Caco-2 (cell line): Measurements from ENCODE around the gene TRMT2A. TPM values are rescaled to one million over a fixed set of nuclear protein-coding genes. Genes with fewer than 3 reads are reported as not detected.

Experiments
- BruUV-seq: library from RNA; stranded (reverse); fragments of 400-500 nt; replicated peaks from 2 replicates; lab custom pipeline; 2021; lab: Mats Ljungman, UMichigan
- CTCF ChIA-PET: fragments of 300-600 bp; sonication (Branson Sonifier 250); formaldehyde crosslinking; loops from one replicate; lab custom pipeline; 2022; ENCODE audit warnings: antibody characterized with exemption; lab: Charles Lee
- POLR2A ChIA-PET: fragments of 300-600 bp; sonication (Branson Sonifier 250); formaldehyde crosslinking; loops from one replicate; lab custom pipeline; 2022; ENCODE audit warnings: antibody characterized with exemption; lab: Charles Lee
- DNase-seq, 2 experiments: peaks; one replicate each; pipeline versions ENCODE4 v3.0.0 to v3.0.0-alpha.2; 2020 to 2022
- H3K27me3 ChIP-seq: replicated peaks from 2 replicates; pipeline ENCODE4 v1.6.0; 2011; ENCODE audit warnings: low read length; ENCODE audit not compliant: control insufficient read depth, insufficient read depth
- H3K36me3 ChIP-seq: 2 replicates; pipeline ENCODE4 v1.5.1; 2011; ENCODE audit warnings: low read length; ENCODE audit not compliant: control insufficient read depth, insufficient read depth
- H3K4me1 ChIP-seq: fragments of 250-450 bp; sonication (Bioruptor Pico); 2 replicates; pipeline ENCODE4 v1.5.1; 2020; ENCODE audit warnings: mild to moderate bottlenecking
- H3K4me3 ChIP-seq: 2 replicates; pipeline ENCODE4 v1.5.1; 2011; ENCODE audit warnings: low read depth, mild to moderate bottlenecking, control low read depth, low read length
- H3K9me3 ChIP-seq: fragments of 250-450 bp; sonication (Bioruptor Pico); 2 replicates; pipeline ENCODE4 v1.5.1; 2020; ENCODE audit warnings: mild to moderate bottlenecking, moderate library complexity
- H3K27ac Mint-ChIP-seq: one replicate; pipeline ENCODE4 v1.8.0; 2022; ENCODE audit warnings: mixed read lengths; ENCODE audit not compliant: unreplicated experiment
- H3K27me3 Mint-ChIP-seq: one replicate; pipeline ENCODE4 v1.8.0; 2022; ENCODE audit warnings: mixed read lengths; ENCODE audit not compliant: insufficient read depth, unreplicated experiment
- H3K36me3 Mint-ChIP-seq: one replicate; pipeline ENCODE4 v1.8.0; 2022; ENCODE audit warnings: mild to moderate bottlenecking, mixed read lengths; ENCODE audit not compliant: insufficient read depth, unreplicated experiment
- H3K4me1 Mint-ChIP-seq: one replicate; pipeline ENCODE4 v1.8.0; 2022; ENCODE audit warnings: low read depth, mixed read lengths; ENCODE audit not compliant: unreplicated experiment
- H3K4me3 Mint-ChIP-seq: one replicate; pipeline ENCODE4 v1.8.0; 2022; ENCODE audit warnings: mild to moderate bottlenecking, moderate library complexity, mixed read lengths; ENCODE audit not compliant: unreplicated experiment
- H3K9me3 Mint-ChIP-seq: one replicate; pipeline ENCODE4 v1.8.0; 2022; ENCODE audit warnings: mixed read lengths; ENCODE audit not compliant: unreplicated experiment
- CTCF ChIP-seq, 2 experiments: fragments of 200-600 bp in 1 of 2; IDR thresholded peaks; 1 replicate in 1 of 2; 2 replicates in 1 of 2; pipeline versions ENCODE4 v1.5.1 to v1.8.0; 2011 to 2022; ENCODE audit warnings: antibody characterized with exemption in 1 of 2, control low read depth in 1 of 2, inconsistent platforms in 1 of 2, low read depth in 1 of 2, low read length in 1 of 2, mild to moderate bottlenecking in 1 of 2, moderate library complexity in 1 of 2; ENCODE audit not compliant: insufficient read depth in 1 of 2, severe bottlenecking in 1 of 2, unreplicated experiment in 1 of 2
- intact Hi-C: fragments of 100-400 bp; cut with micrococcal nuclease; formaldehyde crosslinking; loops from one replicate; pipeline ENCODE4 v1.10.0; 2022; ENCODE audit not compliant: unreplicated experiment
- total RNA-seq: library from RNA; stranded (reverse); gene quantifications from 2 replicates; pipeline ENCODE4 v1.2.3, GENCODE V29; 2022

The TRMT2A gene
- total RNA-seq, 1 experiment from 2014 or later = 41.1 TPM

DNA sequence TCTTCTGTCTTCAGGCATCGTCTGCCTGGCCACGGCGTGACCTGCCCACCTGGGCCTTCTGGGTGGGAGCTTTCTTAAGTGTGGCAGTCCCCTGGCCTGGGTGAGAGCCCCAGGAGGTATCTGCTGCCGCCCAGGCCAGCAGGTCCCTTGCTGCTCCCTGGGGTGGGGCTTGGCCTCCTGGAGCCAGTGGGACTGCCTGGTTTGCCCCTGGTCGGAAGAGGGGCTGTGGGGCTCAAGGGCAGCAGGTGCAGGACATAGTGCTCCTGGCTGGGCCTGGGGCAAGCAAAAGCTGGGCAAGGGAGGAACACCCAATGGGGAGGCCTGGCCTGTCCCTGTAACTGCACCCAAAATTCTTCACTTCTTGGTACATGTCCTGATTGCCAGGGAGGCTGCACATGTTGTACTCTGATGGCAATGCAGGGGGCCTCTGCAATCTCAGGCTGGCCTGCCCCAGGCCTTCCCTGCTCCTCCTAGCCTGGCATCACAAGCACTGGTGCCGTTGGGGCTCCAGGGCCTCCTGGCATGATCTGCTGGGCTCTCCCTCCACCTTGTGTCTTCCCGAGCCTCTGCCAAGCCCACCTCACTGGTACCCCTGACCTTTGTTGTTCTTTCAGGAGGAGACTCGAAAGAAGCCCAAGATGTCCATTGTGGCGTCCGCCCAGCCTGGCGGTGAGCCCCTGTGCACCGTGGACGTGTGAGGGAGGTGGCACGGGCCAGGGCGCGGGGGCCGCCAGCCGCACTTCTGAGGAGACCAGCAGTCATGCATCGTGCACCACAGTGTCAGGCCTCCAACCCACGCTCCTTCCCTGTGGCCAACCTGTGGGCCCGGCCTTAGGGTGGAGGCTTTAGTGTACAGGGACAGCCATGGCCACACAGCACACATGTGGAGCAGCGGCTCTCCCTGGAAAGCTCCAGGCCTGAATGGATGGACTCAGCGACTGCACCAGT is 7.3 kb downstream of the TRMT2A start:
- H3K4me1 Mint-ChIP-seq = no peaks in the 10 kb centered on the region

GRCh38 chr22:20108757-20109230 is 8.2 kb downstream of the TRMT2A start:
- H3K4me3 ChIP-seq = no peak overlapping the region
- POLR2A ChIA-PET = interaction anchor here (1.1 kb wide), 1 partner anchor 9 kb away, joined by 3 read pairs; the partner anchor contains the start of gene TRMT2A
- no peak for DNase-seq
- Mint-ChIP-seq H3K27ac (no peak overlapping the region), H3K4me3 (no peak overlapping the region), H3K4me1 (no peaks in the 10 kb centered on the region), H3K9me3 (no peaks in the 10 kb centered on the region), H3K27me3 (no peaks in the 10 kb centered on the region), H3K36me3 (peaks cover 90% of the 10 kb centered on the region)
- peaks cover 11% of the 10 kb centered on the region for H3K36me3 ChIP-seq
- CTCF ChIA-PET = no interaction called here
- TF ChIP-seq CTCF (IDR thresholded peaks at IDR 0.05; ENCODE audit: insufficient read depth in 1 of 2, low read depth in 1 of 2, low read length in 1 of 2, severe bottlenecking in 1 of 2, unreplicated experiment in 1 of 2) = no peak
- H3K4me1 ChIP-seq = no peaks in the 10 kb centered on the region
- no peaks in the 10 kb centered on the region for H3K9me3 ChIP-seq
- intact Hi-C loops = no loop called here
- BruUV-seq = no TSS peak
- no peaks in the 10 kb centered on the region for H3K27me3 ChIP-seq

More for the DNA sequence above, 7.3 kb downstream of the TRMT2A start:
- intact Hi-C loops = loop anchor here (10.0 kb wide), 1 partner anchor 145 kb away; no protein-coding TSS in a partner anchor
- H3K4me3 Mint-ChIP-seq = no peak overlapping the region
- no peaks in the 10 kb centered on the region for H3K27me3 Mint-ChIP-seq
- BruUV-seq = no TSS peak
- peak in 1 of 2 experiments; percentile 28 for DNase-seq
- no peak for TF ChIP-seq CTCF (IDR thresholded peaks at IDR 0.05; ENCODE audit: insufficient read depth in 1 of 2, low read depth in 1 of 2, low read length in 1 of 2, severe bottlenecking in 1 of 2, unreplicated experiment in 1 of 2)
- CTCF ChIA-PET = interaction anchor here (0.6 kb wide), 2 partner anchors 40 to 451 kb away, joined by 4 to 7 read pairs; no protein-coding TSS in a partner anchor
- no peak overlapping the region for H3K27ac Mint-ChIP-seq
- Histone ChIP-seq H3K4me3 (no peak overlapping the region), H3K9me3 (no peaks in the 10 kb centered on the region), H3K27me3 (no peaks in the 10 kb centered on the region), H3K4me1 (no peaks in the 10 kb centered on the region), H3K36me3 (peaks cover 11% of the 10 kb centered on the region)
- peaks cover 90% of the 10 kb centered on the region for H3K36me3 Mint-ChIP-seq
- POLR2A ChIA-PET = no interaction called here
- no peaks in the 10 kb centered on the region for H3K9me3 Mint-ChIP-seq

DNA sequence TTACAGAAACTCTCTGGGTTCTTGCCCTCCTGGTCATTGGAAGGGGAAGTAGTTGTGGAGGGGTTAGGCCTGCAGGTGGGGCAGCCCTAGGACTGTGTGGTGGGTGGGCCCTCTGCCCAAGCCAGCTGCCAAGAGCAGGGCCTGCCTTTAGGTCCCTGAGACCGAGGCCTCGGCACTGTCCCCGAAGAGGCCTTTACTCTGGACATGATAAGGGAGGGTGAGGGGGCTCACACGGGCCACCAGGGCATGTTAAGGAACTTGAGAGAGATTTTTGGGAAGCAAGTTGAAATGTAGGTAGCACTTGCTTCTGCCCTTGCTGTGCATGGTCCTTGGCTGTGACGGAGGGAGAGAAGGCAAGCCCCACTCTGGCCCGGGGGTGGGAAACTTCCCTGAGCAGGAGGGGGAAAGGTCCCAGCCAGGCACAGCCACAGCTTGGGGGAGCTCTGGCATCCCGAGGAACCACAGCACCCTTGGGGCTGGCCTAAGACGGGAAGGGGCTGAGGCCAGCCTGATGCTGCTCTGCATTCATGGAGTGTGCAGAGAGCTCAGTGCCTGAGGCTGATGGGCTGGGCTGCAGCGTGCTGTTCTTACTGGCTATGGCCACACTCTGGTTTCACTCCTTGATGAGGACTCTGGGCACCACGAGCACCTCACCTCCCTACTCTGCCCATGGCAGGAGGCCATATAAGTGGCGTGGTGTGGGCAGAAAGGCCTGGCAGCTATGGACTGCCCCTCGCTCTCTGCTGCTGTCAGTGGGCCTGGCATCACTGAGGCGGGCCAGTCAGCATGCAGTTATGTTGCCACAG is 8.9 kb downstream of the TRMT2A start:
- no peaks in the 10 kb centered on the region for H3K27me3 Mint-ChIP-seq
- H3K9me3 ChIP-seq = no peaks in the 10 kb centered on the region
- H3K4me3 ChIP-seq = no peak overlapping the region
- H3K36me3 Mint-ChIP-seq = peaks cover 90% of the 10 kb centered on the region
- no peak overlapping the region for H3K27ac Mint-ChIP-seq
- H3K4me1 Mint-ChIP-seq = no peaks in the 10 kb centered on the region
- DNase-seq = no peak
- BruUV-seq = no TSS peak
- ChIA-PET POLR2A (interaction anchor here (1.1 kb wide), 1 partner anchor 9 kb away, joined by 3 read pairs; the partner anchor contains the start of gene TRMT2A), CTCF (no interaction called here)
- H3K36me3 ChIP-seq = peaks cover 11% of the 10 kb centered on the region
- no peak for TF ChIP-seq CTCF (IDR thresholded peaks at IDR 0.05; ENCODE audit: insufficient read depth in 1 of 2, low read depth in 1 of 2, low read length in 1 of 2, severe bottlenecking in 1 of 2, unreplicated experiment in 1 of 2)
- no peaks in the 10 kb centered on the region for H3K9me3 Mint-ChIP-seq
- intact Hi-C loops = no loop called here
- no peaks in the 10 kb centered on the region for H3K27me3 ChIP-seq
- H3K4me1 ChIP-seq = no peaks in the 10 kb centered on the region
- no peak overlapping the region for H3K4me3 Mint-ChIP-seq
